Stimulated activated CD8-positive, alpha-beta memory T cell treated with anti-CD3 and anti-CD28 coated beads, Interleukin-7, amount 100 ng/mL, for 4 hours (primary cell): ENCODE measurements around the gene KIF20A.
"Not testable (repeated sequence)": the region's sequence is repeated elsewhere in the genome, so short reads cannot be mapped to it uniquely, and the experiment has no call there.

ENCODE experiments used
- DNase-seq, 2 donors: peaks; one replicate each; pipeline ENCODE4 v3.0.0-alpha.2; 2020; ENCODE audit warnings: low read depth in 2 of 2

Gene KIF20A

GRCh38 chr5:138178516-138179276 lies at the start of gene KIF20A, which contains the start of gene BRD8:
KIF20A (plus strand) TSS chr5:138179112; CDS start chr5:138179681, 569 bp downstream.
BRD8 (minus strand) TSS chr5:138178630; CDS start chr5:138178614, 16 bp downstream.
- DNase-seq, result peak; percentile 79 to 87

GRCh38 chr5:138129347-138129746 lies 49.6 kb upstream of the KIF20A start:
- no peak for DNase-seq

GRCh38 chr5:138132543-138132942 lies 46.4 kb upstream of the KIF20A start:
- no peak for DNase-seq

GRCh38 chr5:138138949-138139780 lies 39.7 kb upstream of the KIF20A start, which contains the start of gene NME5:
NME5 (minus strand) TSS chr5:138139428; CDS start chr5:138138780, 648 bp downstream.
- DNase-seq, result no peak

GRCh38 chr5:138139781-138140090 lies 39.2 kb upstream of the KIF20A start:
- DNase-seq, result no peak

- DNase-seq, result no peak
These were observed 38.6 kb upstream of the KIF20A start for GRCh38 chr5:138140268-138140667.

- no peak for DNase-seq
These were observed 37.2 kb upstream of the KIF20A start for GRCh38 chr5:138141734-138142133.

GRCh38 chr5:138143578-138143977 lies 35.3 kb upstream of the KIF20A start:
- not testable (repeated sequence) for DNase-seq

GRCh38 chr5:138148811-138149210 lies 30.1 kb upstream of the KIF20A start:
- no peak for DNase-seq

GRCh38 chr5:138149530-138149929 lies 29.4 kb upstream of the KIF20A start:
- DNase-seq, result no peak

GRCh38 chr5:138155977-138156376 lies 22.9 kb upstream of the KIF20A start:
- not testable (repeated sequence) for DNase-seq

- no peak for DNase-seq
These were observed 21.3 kb upstream of the KIF20A start for GRCh38 chr5:138157626-138158025.

GRCh38 chr5:138159666-138160065 lies 19.2 kb upstream of the KIF20A start:
- no peak for DNase-seq

GRCh38 chr5:138160706-138161105 lies 18.2 kb upstream of the KIF20A start:
- no peak for DNase-seq

GRCh38 chr5:138163721-138164120 lies 15.2 kb upstream of the KIF20A start:
- no peak for DNase-seq

GRCh38 chr5:138169124-138169523 lies 9.8 kb upstream of the KIF20A start:
- no peak for DNase-seq

GRCh38 chr5:138170299-138170698 lies 8.6 kb upstream of the KIF20A start:
- no peak for DNase-seq

- no peak for DNase-seq
These were observed 884 bp upstream of the KIF20A start for GRCh38 chr5:138177941-138178515.

GRCh38 chr5:138179277-138179857 lies 455 bp downstream of the KIF20A start:
- DNase-seq, result no peak

GRCh38 chr5:138180183-138180782 lies 1.4 kb downstream of the KIF20A start:
- DNase-seq, result no peak

GRCh38 chr5:138180841-138181240 lies 1.9 kb downstream of the KIF20A start:
- no peak for DNase-seq

- DNase-seq, result no peak
These were observed 3.9 kb downstream of the KIF20A start for GRCh38 chr5:138182808-138183207.
